SIG-M5 treated with dmso at 0.1 percent for 504 hours (cell line): ENCODE measurements around the gene JHY.
"Not testable (repeated sequence)": the region's sequence is repeated elsewhere in the genome, so short reads cannot be mapped to it uniquely, and the experiment has no call there.

Experiments
- DNase-seq: peaks from one replicate; lab custom pipeline; 2025; ENCODE audit not compliant: unreplicated experiment; lab: John Stamatoyannopoulos, UW

Gene JHY

DNA sequence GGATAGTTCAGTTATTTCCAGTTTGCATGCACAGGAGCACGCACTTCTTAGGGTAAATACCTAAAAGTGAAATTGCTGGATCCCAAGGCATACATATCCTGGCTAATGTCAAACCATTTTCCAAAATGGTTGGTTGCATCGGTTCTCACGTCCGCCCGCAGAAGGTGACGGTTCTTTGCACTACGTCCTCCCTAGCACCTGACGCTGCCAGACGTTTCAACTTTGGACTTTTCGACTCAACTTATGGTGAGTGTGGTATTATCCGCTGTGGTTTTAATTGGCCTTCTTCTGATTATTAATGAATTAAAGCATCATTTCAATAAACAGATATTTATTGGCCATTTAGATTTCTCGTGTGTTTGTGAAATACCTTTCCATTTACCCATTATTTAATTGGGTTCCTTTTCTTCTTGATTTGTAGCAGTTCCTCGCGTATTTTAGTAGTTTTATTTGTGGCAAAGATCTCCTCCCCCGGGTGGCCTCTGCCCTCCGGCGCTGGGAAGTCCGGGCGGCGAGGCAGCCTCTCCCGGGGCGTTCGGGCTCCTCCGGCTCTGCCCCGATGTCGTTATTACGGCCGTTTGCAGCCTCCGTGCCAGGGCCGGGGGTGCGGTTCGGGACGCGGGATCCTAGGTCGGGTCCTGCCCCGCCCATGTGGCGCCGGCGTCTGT, at the start of gene JHY:
Gene JHY, plus strand, starts transcription at position 571 of the 668 bp plus-strand sequence. CDS start 3,091 bp downstream, outside the sequence.
- DNase-seq: no peak

- no peak for DNase-seq
Observed at GRCh38 chr11:122833846-122834464, 48.6 kb upstream of the JHY start.

DNA sequence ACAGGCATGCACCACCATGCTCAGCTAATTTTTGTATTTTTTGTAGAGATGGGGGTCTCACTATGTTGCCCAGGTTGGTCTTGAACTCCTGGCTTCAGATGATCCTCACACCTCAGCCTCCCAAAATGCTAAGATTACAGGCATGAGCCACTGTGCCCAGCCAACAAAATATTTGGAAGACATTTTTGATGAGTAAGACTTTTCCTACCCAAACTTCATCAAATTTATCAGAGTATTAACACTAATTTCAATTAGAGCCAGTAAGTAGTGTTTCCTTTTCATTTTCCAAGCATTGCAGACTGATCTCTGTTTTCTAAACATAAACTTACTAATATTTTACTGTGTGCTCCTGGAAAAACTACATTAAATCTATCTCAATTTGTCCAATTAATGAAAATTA, 45.6 kb upstream of the JHY start:
- DNase-seq: no peak

GRCh38 chr11:122837528-122838346, 44.8 kb upstream of the JHY start:
- DNase-seq: no peak

DNA sequence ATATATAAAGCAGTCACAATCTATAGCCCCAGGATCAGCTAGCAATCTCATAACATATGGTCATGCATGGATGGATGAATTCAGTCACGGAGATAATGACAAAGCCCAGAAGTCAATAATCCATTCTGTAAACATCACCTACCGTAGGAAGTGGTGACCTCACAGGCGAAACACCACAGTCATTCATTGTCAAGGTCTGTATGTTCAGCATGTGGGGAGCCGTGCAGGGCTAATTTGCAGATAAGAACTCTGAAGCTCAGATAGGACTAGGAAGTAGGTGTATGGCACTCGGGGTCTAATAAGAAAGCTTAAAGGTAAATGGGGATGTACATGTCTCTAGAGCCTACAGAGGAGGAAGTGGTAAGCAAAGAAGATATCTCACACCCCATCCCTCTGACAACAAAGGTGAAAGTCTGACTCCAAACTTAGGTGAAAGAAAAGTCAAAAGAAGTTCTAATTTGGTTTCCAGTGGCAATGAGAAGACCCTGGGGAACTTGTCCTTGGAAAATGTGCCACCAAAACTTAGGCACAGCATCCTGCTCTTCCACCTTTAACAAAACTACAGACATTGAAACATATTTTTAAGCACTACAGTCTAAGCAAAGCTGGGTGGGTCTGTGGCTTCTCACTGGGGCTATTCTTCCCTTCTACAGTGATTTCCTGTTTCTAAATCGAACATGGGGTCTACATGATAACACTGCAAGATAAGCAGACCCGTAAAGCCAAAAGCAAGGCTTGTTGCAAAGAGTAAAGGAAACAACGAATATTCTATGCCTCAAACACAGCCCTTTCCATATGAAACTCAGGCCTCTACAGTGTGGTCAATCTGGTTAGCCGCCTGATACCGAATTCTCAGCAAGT, 39.0 kb upstream of the JHY start:
- DNase-seq: no peak

- peak; percentile 33 for DNase-seq
Observed at GRCh38 chr11:122847466-122847865, 35.1 kb upstream of the JHY start.

GRCh38 chr11:122848186-122848585, 34.4 kb upstream of the JHY start:
- DNase-seq: no peak

GRCh38 chr11:122850076-122850631, 32.4 kb upstream of the JHY start:
- DNase-seq: no peak

GRCh38 chr11:122851366-122851966, 31.1 kb upstream of the JHY start:
- DNase-seq: peak; percentile 23

- no peak for DNase-seq
Observed at GRCh38 chr11:122852074-122852795, 30.3 kb upstream of the JHY start.

DNA sequence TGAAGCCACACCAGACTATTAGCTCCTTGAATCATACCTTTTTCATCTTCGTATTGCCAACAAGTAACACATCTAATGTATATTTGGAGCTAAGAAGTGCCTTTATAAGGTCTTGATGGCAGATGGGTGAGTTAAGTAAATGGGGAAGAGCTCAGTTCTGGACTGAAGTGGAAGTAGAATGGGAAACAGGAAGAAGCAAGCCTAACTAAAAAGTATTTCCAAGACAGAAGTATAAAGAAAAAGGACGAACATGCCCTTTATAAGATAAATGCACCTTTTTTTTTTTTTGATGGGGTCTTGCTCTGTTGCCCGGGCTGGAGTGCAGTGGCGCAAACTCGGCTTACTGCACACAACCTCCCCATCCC, 29.8 kb upstream of the JHY start:
- no peak for DNase-seq

DNA sequence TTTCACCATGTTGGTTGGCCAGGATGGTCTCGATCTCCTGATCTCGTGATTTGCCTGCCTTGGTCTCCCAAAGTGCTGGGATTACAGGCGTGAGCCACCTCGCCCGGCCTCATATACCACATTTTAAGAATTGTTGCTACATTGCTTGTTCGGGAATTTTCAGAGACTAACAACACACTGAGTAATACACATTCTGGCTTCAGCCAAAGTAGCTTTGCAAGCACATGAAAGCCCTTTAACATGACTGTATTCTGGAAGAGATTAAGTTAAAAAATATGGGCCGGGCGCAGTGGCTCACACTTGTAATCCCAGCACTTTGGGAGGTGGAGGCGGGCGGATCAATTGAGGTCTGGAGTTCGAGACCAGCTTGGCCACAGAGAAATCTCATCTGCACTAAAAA, 29.3 kb upstream of the JHY start:
- DNase-seq: no peak

DNA sequence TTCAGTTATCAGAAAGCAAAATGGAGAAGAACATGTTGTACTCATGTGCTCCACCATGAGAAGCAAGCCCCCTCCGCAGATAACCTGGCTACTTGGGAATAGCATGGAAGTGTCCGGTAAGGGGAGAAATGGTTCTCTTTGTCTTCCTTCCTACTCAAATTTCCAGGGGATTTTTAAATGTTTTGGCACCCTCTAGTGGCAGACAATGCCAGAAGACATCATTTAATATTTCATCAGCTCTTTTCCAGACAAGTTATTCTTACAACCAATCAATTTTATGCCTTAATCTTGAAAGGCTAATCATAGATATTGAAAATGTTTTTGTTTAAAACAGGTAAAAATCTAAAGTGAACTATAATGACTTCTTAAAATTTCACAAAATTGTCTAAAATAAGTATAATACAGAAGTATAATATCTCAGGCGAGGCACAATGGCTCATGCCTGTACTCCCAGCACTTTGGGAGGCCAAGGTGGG, 28.6 kb upstream of the JHY start:
- DNase-seq: peak; percentile 45

DNA sequence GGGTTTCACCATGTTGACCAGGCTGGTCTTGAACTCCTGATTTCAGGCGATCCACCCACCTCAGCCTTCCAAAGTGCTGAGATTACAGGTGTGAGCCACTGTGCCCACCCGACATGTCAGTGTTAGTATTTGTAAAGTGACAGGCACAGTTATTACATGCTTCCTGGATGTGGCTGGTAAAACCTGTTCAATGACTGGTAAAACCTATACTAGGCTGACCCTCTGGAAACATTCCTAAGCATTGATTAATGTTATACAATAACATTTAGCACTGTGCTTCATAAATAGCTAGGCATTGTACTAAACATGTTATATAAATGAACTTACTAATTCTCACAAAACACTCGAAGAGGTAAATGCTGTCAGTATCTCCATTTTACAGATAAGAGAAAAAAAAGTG, 20.9 kb upstream of the JHY start:
- no peak for DNase-seq

GRCh38 chr11:122862091-122862490, 20.5 kb upstream of the JHY start:
- DNase-seq: no peak

GRCh38 chr11:122863154-122863553, 19.4 kb upstream of the JHY start:
- not testable (repeated sequence) for DNase-seq

- DNase-seq: peak; percentile 24
Observed at GRCh38 chr11:122863704-122864326, 18.7 kb upstream of the JHY start.

DNA sequence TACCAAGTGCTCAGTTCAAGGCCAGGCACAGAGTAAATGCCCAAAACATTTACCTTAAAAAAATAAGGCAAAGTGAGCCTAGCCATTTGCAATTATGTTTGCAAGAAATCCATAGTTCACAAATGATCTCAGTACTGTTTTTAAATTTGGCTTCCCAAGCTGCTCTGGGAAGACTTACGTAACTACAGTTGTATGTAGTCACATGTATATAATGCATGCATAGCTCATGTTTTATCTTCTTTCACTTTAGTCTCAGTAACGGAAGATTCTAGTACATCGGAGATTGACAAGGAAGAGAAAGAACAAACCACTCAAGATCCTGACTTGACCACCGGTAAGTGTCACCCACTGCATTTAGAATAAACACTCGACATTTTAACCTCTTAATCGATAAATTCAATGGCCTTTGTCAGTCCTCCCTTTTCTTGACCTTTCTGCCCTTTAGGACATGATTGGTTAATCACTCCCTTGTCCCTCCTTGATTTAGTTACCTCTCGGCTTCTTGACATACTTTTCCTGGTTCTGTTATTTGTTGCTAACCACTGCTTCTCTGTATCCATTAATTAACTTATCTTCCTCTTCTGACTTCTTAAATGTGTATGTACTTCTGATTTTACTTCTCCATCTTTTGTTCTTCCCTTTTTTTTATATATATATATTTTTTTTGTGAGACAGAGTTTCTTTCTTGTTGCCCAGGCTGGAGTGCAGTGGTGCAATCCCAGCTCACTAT, 18.0 kb upstream of the JHY start:
- peak; percentile 21 for DNase-seq

DNA sequence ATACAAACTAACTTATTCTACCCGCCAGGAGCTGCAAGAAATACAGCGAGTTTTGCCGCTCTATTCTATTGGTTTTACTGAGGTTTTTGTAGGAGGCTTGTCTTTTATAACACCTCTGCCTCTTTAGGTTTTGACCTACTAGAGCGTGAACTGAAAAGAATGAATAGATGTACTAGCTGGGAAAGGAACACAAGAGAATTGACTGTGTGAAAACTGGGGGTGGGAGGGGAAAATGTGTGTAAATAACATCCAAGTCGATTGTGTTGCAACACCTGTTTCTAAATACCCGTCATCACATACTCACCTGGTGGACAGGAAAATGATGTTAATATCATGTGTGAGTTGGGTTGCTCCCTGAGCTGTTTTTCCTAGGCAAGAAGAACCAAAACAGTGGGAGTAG, 12.9 kb upstream of the JHY start:
- DNase-seq: no peak
